Measurements from ENCODE around the gene RPS17.
"Not testable (repeated sequence)": the region's sequence is repeated elsewhere in the genome, so short reads cannot be mapped to it uniquely, and the experiment has no call there.

The RPS17 gene

GRCh38 chr15:82545478-82545877 lies 5.2 kb upstream of the RPS17 start:
- DNase-seq: no peak

GRCh38 chr15:82545002-82545401 lies 4.7 kb upstream of the RPS17 start:
- DNase-seq: no peak

DNA sequence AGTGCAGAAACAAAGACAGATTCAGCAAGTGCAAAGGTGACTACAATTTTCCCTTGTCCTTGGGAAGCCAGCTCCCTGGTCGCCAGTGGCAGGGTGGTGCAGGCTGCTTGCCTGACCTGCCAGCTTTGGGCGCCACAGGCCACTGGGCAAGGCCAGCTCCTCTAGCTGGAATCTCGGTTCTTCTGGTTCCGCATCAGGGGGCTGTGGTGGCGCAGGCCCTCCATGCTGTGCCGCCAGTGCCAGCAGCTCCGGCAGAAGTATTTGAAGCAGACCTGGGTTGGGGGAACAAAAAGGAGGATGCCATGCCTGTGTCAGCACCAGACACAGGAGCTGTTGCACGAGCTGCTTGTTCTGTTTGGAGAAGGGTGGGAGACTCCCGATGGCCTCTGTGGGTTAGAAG lies 4.2 kb upstream of the RPS17 start:
- no peak for DNase-seq

DNA sequence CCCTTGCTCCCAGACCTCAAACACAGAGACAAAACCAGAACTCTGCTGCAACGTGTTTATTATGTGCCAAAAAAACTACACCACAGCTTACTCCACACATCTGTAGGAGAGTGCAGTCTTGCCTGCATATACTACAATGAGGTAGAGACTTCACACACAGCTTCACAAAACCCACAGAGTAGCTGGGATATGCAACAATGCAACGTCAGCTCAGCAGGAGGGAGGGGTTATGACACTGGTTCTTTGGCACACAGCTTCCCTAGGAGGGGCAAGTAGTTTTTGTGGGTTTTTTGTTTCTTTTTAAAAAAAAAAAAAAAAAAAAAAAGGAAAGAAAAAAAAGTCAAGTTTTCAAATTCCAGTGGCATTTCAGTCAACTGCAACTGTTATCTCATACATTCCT lies 2.9 kb upstream of the RPS17 start:
- DNase-seq: no peak

DNA sequence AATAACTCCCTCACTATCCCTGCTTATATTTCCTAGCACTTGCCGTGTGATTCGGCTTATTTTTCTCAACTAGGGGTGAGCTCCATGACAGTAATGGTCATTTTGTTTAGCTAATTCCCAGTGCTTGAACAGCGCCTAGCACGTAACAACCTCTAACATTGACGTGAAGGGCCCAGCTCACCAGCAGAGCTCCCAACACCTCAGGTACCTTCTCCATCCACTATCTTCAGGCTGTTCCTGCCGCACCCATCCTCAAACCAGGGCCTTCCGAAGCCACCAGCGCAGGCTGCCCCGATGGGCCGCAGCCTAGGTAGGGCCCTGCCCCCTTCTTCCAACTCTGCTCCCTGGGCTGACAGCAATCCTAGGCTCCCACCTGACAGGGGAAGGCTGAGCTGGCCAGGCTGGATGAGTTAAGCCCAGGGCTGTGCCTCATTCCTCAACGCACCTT lies 751 bp upstream of the RPS17 start:
- no peak for DNase-seq

DNA sequence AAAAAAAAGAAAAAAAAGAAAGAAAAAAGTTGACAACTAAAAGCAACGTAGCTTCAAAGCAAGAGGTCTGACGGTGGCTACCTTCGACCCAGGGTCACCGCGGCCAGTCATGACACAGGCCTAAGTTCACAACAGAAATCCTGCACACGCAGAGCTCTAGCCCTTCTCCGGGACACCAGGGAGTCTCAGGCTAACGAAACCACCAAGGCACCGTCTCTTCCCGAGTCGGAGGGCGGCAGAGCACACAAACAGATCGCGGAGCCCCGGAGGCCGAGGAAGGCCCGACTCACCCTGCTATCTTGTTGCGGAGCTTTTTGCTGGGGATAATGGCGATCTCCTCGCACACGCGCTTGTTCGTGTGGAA lies 584 bp downstream of the RPS17 start:
- DNase-seq: no peak

DNA sequence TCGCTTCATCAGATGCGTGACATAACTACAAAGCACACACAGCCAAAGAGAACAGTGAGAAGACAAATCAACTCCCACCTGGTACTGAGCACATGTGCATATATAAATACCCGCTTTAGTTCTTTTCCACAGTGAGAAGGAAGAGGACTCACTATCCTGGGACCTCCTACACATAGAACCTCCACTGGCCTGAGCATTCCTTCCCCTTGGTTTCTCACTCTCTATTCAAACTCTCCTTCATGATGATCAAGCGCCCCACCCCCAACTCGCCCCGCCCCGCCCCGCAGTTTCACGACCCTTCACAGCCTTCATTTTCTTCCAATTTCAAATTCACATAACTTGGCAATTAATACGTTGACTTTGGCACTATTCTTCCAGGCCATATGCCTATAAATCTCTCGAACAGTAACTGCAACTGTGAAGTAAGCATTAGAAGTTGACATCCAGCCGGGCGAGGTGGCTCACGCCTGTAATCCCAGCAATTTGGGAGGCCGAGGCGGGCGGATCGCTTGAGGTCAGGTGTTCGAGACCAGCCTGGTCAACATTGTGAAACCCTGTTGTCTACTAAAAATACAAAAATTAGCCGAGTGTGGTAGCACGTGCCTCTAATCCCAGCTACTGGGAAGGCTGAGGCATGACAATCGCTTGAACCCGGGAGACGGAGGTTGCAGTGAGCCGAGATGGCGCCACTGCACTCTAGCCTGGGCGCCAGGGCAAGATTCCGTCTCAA lies 1.1 kb downstream of the RPS17 start:
- DNase-seq: no peak

- no peak for DNase-seq
These were observed 2.8 kb downstream of the RPS17 start for GRCh38 chr15:82537351-82537908.

- no peak for DNase-seq
These were observed 3.6 kb downstream of the RPS17 start for GRCh38 chr15:82536409-82537350.

DNA sequence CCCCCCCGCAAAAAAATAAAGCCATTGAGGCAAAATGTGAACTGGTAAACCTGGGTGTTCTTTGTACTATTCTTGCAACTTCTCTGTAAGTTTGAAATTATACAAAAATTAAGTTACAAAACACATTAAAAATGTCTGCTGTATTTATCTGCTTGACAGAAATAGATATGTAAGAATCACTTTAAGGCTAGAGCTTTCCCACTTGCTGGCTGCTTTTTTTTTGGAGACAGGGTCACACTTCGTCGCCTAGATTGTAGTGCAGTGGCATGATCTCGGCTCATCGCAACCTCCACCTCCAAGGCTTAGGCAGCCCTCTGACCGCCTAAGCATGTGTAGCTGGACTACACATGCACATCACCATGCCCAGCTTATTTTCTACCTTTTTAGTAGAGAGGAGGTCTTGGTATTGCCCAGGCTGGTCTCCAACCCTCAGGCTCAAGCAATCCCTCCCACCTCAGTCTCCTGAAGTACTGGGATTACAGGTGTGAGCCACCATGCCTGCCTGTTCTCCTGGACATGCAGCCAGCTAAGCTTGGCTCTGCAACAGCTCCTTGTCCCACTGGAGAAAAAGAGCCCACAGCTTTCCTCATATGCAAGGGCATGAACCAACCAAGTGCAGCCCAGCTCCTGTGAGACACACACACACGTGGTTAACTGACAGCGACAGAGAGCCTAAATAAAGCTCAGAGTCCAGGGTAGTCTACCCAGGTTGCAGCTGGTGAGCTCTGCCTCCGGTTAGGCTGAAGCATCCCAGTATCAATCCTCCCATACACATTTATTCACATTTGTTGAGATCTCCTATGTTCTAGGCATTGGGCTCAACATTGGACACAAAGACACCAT lies 4.5 kb downstream of the RPS17 start:
- DNase-seq: no peak

DNA sequence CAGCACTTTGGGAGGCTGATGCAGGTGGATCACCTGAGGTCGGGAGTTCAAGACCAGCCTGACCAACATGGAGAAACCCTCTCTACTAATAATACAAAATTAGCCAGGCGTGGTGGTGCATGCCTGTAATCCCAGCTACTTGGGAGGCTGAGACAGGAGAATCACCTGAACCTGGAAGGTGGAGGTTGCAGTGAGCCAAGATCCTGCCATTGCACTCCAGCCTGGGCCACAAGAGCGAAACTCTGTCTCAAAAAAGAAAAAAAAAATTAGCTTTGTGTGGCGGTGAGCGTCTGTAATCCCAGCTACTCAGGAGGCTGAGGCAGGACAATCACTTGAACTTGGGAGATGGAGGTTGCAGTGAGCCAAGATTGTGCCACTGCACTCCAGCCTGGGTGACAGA lies 5.1 kb downstream of the RPS17 start:
- DNase-seq: not testable (repeated sequence)

DNA sequence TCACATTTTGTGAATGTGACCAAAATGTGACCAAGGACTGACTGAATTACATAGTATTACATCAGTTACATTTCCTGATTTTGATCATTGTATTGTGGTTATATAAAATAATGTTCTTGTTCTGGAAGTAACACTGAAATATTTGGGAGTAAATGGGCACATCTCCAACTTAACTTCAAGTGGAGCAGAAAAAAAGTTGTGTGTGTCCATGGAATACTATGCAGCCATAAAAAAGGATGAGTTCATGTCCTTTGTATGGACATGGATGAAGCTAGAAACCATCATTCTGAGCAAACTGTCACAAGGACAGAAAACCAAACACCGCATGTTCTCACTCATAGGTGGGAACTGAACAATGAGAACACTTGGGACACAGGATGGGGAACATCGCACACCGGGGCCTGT lies 5.8 kb downstream of the RPS17 start:
- not testable (repeated sequence) for DNase-seq

GRCh38 chr15:82533801-82534200 lies 6.5 kb downstream of the RPS17 start:
- DNase-seq: no peak

GRCh38 chr15:82532991-82533481 lies 7.2 kb downstream of the RPS17 start:
- no peak for DNase-seq

GRCh38 chr15:82532383-82532990 lies 7.8 kb downstream of the RPS17 start:
- DNase-seq: no peak

- DNase-seq: no peak
These were observed 8.5 kb downstream of the RPS17 start for GRCh38 chr15:82531496-82532382.

DNA sequence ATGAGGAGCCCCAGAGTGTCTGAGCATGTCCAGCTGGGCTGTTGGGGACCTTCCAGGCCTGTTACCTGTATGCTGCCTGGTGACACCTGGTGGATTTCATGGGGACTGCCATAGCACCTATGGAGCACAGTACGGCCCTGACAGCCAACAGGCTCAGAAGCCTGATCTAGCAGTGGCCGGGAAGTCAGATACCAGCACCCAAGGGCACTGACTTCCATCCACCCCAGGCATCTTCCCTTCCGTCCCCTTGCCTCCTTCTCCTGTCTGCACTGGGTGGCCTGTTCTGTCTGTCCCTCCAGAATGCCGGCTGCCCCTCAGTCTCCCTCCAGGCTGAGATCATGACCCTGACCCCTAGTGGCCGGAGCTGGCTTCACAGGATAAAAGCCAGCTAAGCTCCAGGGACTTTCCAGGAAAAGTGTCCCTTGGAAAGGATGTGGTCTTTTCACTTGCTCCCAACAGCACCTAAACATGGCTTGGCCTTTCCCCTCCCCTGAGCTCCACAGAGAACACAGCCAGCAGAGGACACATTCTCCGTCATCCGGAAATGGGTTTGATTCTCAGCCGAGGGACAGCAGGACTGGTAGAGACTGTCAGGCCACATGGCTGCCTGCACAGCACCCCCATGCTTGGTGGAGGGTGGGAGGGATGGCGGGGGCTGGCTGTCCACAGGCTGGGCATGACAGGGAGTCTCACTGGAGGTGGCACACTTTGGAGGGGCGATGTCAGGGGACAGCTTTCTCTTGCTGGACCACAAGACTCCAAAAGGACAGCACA lies 9.5 kb downstream of the RPS17 start:
- DNase-seq: no peak

GRCh38 chr15:82530006-82530405 lies 10.3 kb downstream of the RPS17 start:
- DNase-seq: no peak

- not testable (repeated sequence) for DNase-seq
These were observed 26.7 kb downstream of the RPS17 start for GRCh38 chr15:82513587-82513986.

DNA sequence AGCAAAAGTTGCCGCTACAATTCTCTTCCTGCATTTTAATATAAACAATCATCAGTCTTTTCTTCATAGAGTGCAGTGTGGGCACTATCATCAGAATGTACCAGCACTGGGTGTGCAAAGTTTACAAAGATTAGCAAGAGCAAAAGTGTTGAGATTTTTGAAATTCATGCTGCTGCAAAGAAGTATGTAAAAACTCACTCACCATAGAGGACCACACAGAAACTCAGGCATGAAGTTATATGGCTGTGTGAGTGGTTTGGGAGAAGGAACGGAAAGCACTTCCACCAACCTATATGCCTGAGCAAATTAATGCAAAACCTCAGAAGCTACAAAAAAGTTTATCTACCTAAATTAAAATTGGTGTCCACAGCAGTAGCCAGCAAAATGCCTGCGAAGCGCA lies 32.6 kb downstream of the RPS17 start:
- DNase-seq: not testable (repeated sequence)

All from AML-193 (cell line).